Smooth muscle cell (in vitro differentiated cells): ENCODE measurements around the gene ATG7. TPM values are rescaled to one million over a fixed set of nuclear protein-coding genes. Genes with fewer than 3 reads are reported as not detected.

Experiments
- DNase-seq: peaks from one replicate; lab custom pipeline; 2025; ENCODE audit not compliant: unreplicated experiment; lab: John Stamatoyannopoulos, UW
- H2AFZ ChIP-seq: fragments of 200-600 bp; sonication (generic); 2 replicates; pipeline ENCODE4 v1.6.0; 2016; ENCODE audit warnings: antibody characterized with exemption, low read depth, mild to moderate bottlenecking
- H3F3A ChIP-seq: fragments of 200-600 bp; sonication (generic); 2 replicates; pipeline ENCODE4 v1.6.0; 2017; ENCODE audit warnings: antibody characterized with exemption, low read depth
- H3K27ac ChIP-seq: fragments of 200-600 bp; sonication (generic); 2 replicates; pipeline ENCODE4 v1.5.1; 2016; ENCODE audit warnings: low read depth, mild to moderate bottlenecking
- H3K27me3 ChIP-seq: fragments of 200-600 bp; sonication (generic); 2 replicates; pipeline ENCODE4 v1.6.1; 2016; ENCODE audit warnings: low read depth, mild to moderate bottlenecking
- H3K36me3 ChIP-seq: fragments of 200-600 bp; sonication (generic); 2 replicates; pipeline ENCODE4 v1.5.1; 2016; ENCODE audit warnings: low read depth
- H3K4me1 ChIP-seq: fragments of 200-600 bp; sonication (generic); 2 replicates; pipeline ENCODE4 v1.5.1; 2016; ENCODE audit warnings: low read depth
- H3K4me2 ChIP-seq: fragments of 200-600 bp; sonication (generic); 2 replicates; pipeline ENCODE4 v1.6.0; 2016; ENCODE audit warnings: mild to moderate bottlenecking
- H3K4me3 ChIP-seq: fragments of 200-600 bp; sonication (generic); 2 replicates; pipeline ENCODE4 v1.5.1; 2016; ENCODE audit warnings: mild to moderate bottlenecking
- H3K79me2 ChIP-seq: fragments of 200-600 bp; sonication (generic); 2 replicates; pipeline ENCODE4 v1.6.0; 2016; ENCODE audit warnings: low read depth, mild to moderate bottlenecking
- H3K9ac ChIP-seq: fragments of 200-600 bp; sonication (generic); 2 replicates; pipeline ENCODE4 v1.6.0; 2016; ENCODE audit warnings: low read depth
- H3K9me3 ChIP-seq: fragments of 200-600 bp; sonication (generic); replicated peaks from 2 replicates; pipeline ENCODE4 v1.5.1; 2016; ENCODE audit warnings: low read depth
- H4K20me1 ChIP-seq: fragments of 200-600 bp; sonication (generic); 2 replicates; pipeline ENCODE4 v1.6.0; 2016; ENCODE audit warnings: low read depth
- CTCF ChIP-seq: fragments of 200-600 bp; sonication (generic); IDR thresholded peaks from 2 replicates; pipeline ENCODE4 v1.5.1; 2017; ENCODE audit warnings: borderline replicate concordance, mild to moderate bottlenecking, antibody characterized with exemption; ENCODE audit not compliant: insufficient read depth, poor library complexity, severe bottlenecking
- WGBS: methylation state at CpG from one replicate; pipeline ENCODE4 v1.1.7; 2016; ENCODE audit warnings: low lambda C conversion rate; 5-methylcytosine and 5-hydroxymethylcytosine counted together
- polyA plus RNA-seq: library from polyadenylated mRNA; unstranded; fragments of >200 nt; fragmentation: Nextera tagmentation; extraction: Ambion mirVana; gene quantifications from 2 replicates; pipeline ENCODE4 v1.2.1, GENCODE V29; 2016
- total RNA-seq: library from RNA; depleted of rRNA; stranded (reverse); fragments of >200 nt; gene quantifications from 2 replicates; pipeline ENCODE4 v1.2.3, GENCODE V29; 2014

The ATG7 gene
- total and polyA plus RNA-seq, 2 experiments from 2014 or later: 19.4 to 40.3 TPM

- peak overlapping the region; percentile 98 for H3K27ac ChIP-seq
- no peak overlapping the region for H3K4me3 ChIP-seq
- 98% methylated on average over 20 of the region's 20 CpGs for WGBS
- peaks cover 6% of the 10 kb centered on the region for H3K4me1 ChIP-seq
- no peaks in the 10 kb centered on the region for H3K36me3 ChIP-seq
- H4K20me1 ChIP-seq: peaks cover 60% of the 10 kb centered on the region
- H3F3A ChIP-seq: peaks cover 46% of the 10 kb centered on the region
- H3K9me3 ChIP-seq: no peaks in the 10 kb centered on the region
- no peak overlapping the region for H2AFZ ChIP-seq
- peaks cover 84% of the 10 kb centered on the region for H3K79me2 ChIP-seq
- no peak overlapping the region for H3K4me2 ChIP-seq
- no peaks in the 10 kb centered on the region for H3K27me3 ChIP-seq
- DNase-seq: no peak
- TF ChIP-seq CTCF: no peak
- no peak overlapping the region for H3K9ac ChIP-seq
Measured at GRCh38 chr3:11566478-11566877, 294.3 kb downstream of the ATG7 start.

GRCh38 chr3:11566916-11567315 is 294.7 kb downstream of the ATG7 start:
- 88% methylated on average over 17 of the region's 17 CpGs for WGBS
- peak overlapping the region; percentile 98 for H3K27ac ChIP-seq

GRCh38 chr3:11567516-11568467 is 295.6 kb downstream of the ATG7 start:
- Histone ChIP-seq H3K9ac (peak overlapping the region; percentile 91), H3F3A (peaks cover 39% of the 10 kb centered on the region), H3K9me3 (no peaks in the 10 kb centered on the region), H3K27me3 (no peaks in the 10 kb centered on the region), H2AFZ (no peak overlapping the region), H3K79me2 (peaks cover 87% of the 10 kb centered on the region), H3K27ac (peak overlapping the region; percentile 98), H3K4me1 (peaks cover 6% of the 10 kb centered on the region), H3K4me3 (no peak overlapping the region), H3K36me3 (no peaks in the 10 kb centered on the region), H3K4me2 (peak overlapping the region; percentile 58), H4K20me1 (peaks cover 60% of the 10 kb centered on the region)
- WGBS: 65% methylated on average over 27 of the region's 27 CpGs
- no peak for TF ChIP-seq CTCF
- DNase-seq: no peak

More at GRCh38 chr3:11566916-11567315, 294.7 kb downstream of the ATG7 start:
- Histone ChIP-seq H3K4me1 (peaks cover 6% of the 10 kb centered on the region), H2AFZ (no peak overlapping the region), H3K9ac (peak overlapping the region; percentile 91), H3K4me3 (no peak overlapping the region), H3K36me3 (no peaks in the 10 kb centered on the region), H3K79me2 (peaks cover 87% of the 10 kb centered on the region), H3F3A (peaks cover 46% of the 10 kb centered on the region), H3K4me2 (peak overlapping the region; percentile 58), H4K20me1 (peaks cover 61% of the 10 kb centered on the region), H3K27me3 (no peaks in the 10 kb centered on the region), H3K9me3 (no peaks in the 10 kb centered on the region)
- peak; percentile 15 for TF ChIP-seq CTCF
- DNase-seq: no peak
